ENCODE measurements around the gene NOBOX.

- no peak for TF ChIP-seq POLR2AphosphoS5 (IDR thresholded peaks at IDR 0.05; ENCODE audit: low read depth, low read length)
- TF ChIP-seq POLR2A (IDR thresholded peaks at IDR 0.05; ENCODE audit: low read depth, low read length) = no peak
- no peak for TF ChIP-seq TAF1 (IDR thresholded peaks at IDR 0.05; ENCODE audit: low read depth, low read length)
- TF ChIP-seq SPI1 (IDR thresholded peaks at IDR 0.05; ENCODE audit: low read depth, low read length) = no peak
These were observed 3.9 kb upstream of the NOBOX start for GRCh38 chr7:144407266-144407931.
